ENCODE results near the gene ACADS. TPM values are rescaled to one million over a fixed set of nuclear protein-coding genes. Genes with fewer than 3 reads are reported as not detected.

The ACADS gene
- total RNA-seq, 1 experiment from 2014 or later = 11.0 TPM

GRCh38 chr12:120771097-120771496 is 45.5 kb downstream of the ACADS start:
- H3K9me3 Mint-ChIP-seq = no peaks in the 10 kb centered on the region
- POLR2A ChIA-PET = no interaction called here
- CTCF ChIA-PET = no interaction called here
- peaks cover 26% of the 10 kb centered on the region for H3K36me3 Mint-ChIP-seq
- no peak overlapping the region for H3K27ac Mint-ChIP-seq
- DNase-seq (ENCODE audit: low spot score) (no peak), ATAC-seq (no peak)
- no peaks in the 10 kb centered on the region for H3K27me3 Mint-ChIP-seq (ENCODE audit: low read depth)
- peaks cover 12% of the 10 kb centered on the region for H3K4me1 Mint-ChIP-seq
- TF ChIP-seq IRF1 (CRISPR knock-in tag; IDR thresholded peaks at IDR 0.05) (no peak), ZNF232 (CRISPR knock-in tag; IDR thresholded peaks at IDR 0.05) (no peak), ERG (CRISPR knock-in tag; IDR thresholded peaks at IDR 0.05) (no peak), FOXP1 (CRISPR knock-in tag; IDR thresholded peaks at IDR 0.05; ENCODE audit: borderline replicate concordance) (no peak), ATF3 (CRISPR knock-in tag; conservative IDR thresholded peaks at IDR 0.05) (no peak), GTF2I (CRISPR knock-in tag; conservative IDR thresholded peaks at IDR 0.05) (no peak), SP1 (CRISPR knock-in tag; conservative IDR thresholded peaks at IDR 0.05) (no peak), E2F1 (CRISPR knock-in tag; IDR thresholded peaks at IDR 0.05) (no peak), ZBTB43 (CRISPR knock-in tag; IDR thresholded peaks at IDR 0.05) (no peak), PREB (CRISPR knock-in tag; IDR thresholded peaks at IDR 0.05; ENCODE audit: borderline replicate concordance) (no peak), ATF1 (CRISPR knock-in tag; IDR thresholded peaks at IDR 0.05) (no peak), ZNF425 (CRISPR knock-in tag; conservative IDR thresholded peaks at IDR 0.05) (no peak), ZNF281 (CRISPR knock-in tag; IDR thresholded peaks at IDR 0.05) (no peak), PRRX2 (CRISPR knock-in tag; IDR thresholded peaks at IDR 0.05) (no peak), RELA (CRISPR knock-in tag; IDR thresholded peaks at IDR 0.05; ENCODE audit: borderline replicate concordance) (no peak), PRDM15 (CRISPR knock-in tag; IDR thresholded peaks at IDR 0.05) (no peak), NR3C1 (CRISPR knock-in tag; conservative IDR thresholded peaks at IDR 0.05; ENCODE audit: low read depth) (no peak), ARID4B (CRISPR knock-in tag; IDR thresholded peaks at IDR 0.05; ENCODE audit: borderline replicate concordance) (no peak)
- no peak overlapping the region for H3K4me3 Mint-ChIP-seq

Data from WTC11 (cell line).